SK-N-SH (cell line): ENCODE data around the gene DDIT4. TPM values are rescaled to one million over a fixed set of nuclear protein-coding genes. Genes with fewer than 3 reads are reported as not detected.
A peak's percentile ranks its signal among the peaks of the same experiment; 100 is the strongest.

ENCODE experiments used
- CTCF ChIA-PET: fragments of 300-600, 350-600 bp; formaldehyde crosslinking; extraction: SDS; loops from one replicate; lab custom pipeline; 2021; lab: Yijun Ruan, JAX
- POLR2A ChIA-PET: fragments of 350-600 bp; sonication (Branson Sonifier 250); formaldehyde crosslinking; extraction: SDS; loops from one replicate; lab custom pipeline; 2020; ENCODE audit warnings: antibody characterized with exemption, inconsistent platforms; lab: Yijun Ruan, JAX
- DNase-seq: peaks from one replicate; pipeline ENCODE4 v3.0.0; 2012
- H2AFZ ChIP-seq: fragments of 200-600 bp; sonication (generic); 2 replicates; pipeline ENCODE4 v1.8.1; 2016; ENCODE audit warnings: antibody characterized with exemption, mild to moderate bottlenecking, low read depth
- H3F3A ChIP-seq: fragments of 200-600 bp; sonication (generic); replicated peaks from 2 replicates; pipeline ENCODE3; 2016; ENCODE audit warnings: antibody characterized with exemption, mild to moderate bottlenecking; ENCODE audit not compliant: insufficient read depth
- H3K27ac ChIP-seq, 2 experiments: fragments of 200-500 bp in 1 of 2; fragments of 200-600 bp in 1 of 2; sonication (Bioruptor generic) in 1 of 2; sonication (generic), shearing (Covaris generic) in 1 of 2; 2 replicates each; pipeline versions ENCODE4 v1.5.1 to v1.6.1; 2014 to 2016; ENCODE audit warnings: low read depth in 2 of 2, inconsistent platforms in 1 of 2, low read length in 1 of 2, mild to moderate bottlenecking in 1 of 2, mixed read lengths in 1 of 2
- H3K27me3 ChIP-seq: fragments of 200-600 bp; sonication (generic), shearing (Covaris generic); 2 replicates; pipeline ENCODE4 v1.6.1; 2016; ENCODE audit warnings: mixed run types; ENCODE audit not compliant: insufficient read depth
- H3K36me3 ChIP-seq, 2 experiments: fragments of 200-500 bp in 1 of 2; fragments of 200-600 bp in 1 of 2; sonication (Bioruptor generic) in 1 of 2; sonication (generic) in 1 of 2; replicated peaks in 1 of 2; 2 replicates each; pipeline versions ENCODE3 to v1.5.1; 2014 to 2016; ENCODE audit warnings: low read length in 1 of 2, mild to moderate bottlenecking in 1 of 2; ENCODE audit not compliant: insufficient read depth in 2 of 2, control insufficient read depth in 1 of 2
- H3K4me1 ChIP-seq, 2 experiments: fragments of 200-500 bp in 1 of 2; fragments of 200-600 bp in 1 of 2; sonication (Bioruptor generic) in 1 of 2; sonication (generic), shearing (Covaris generic) in 1 of 2; 2 replicates each; pipeline versions ENCODE4 v1.5.1 to v1.6.1; 2014 to 2016; ENCODE audit warnings: low read depth in 1 of 2, low read length in 1 of 2, mixed run types in 1 of 2; ENCODE audit not compliant: insufficient read depth in 2 of 2, control insufficient read depth in 1 of 2
- H3K4me2 ChIP-seq: fragments of 200-600 bp; sonication (generic), shearing (Covaris generic); 2 replicates; pipeline ENCODE4 v1.6.1; 2017; ENCODE audit warnings: mixed run types
- H3K4me3 ChIP-seq, 2 experiments: fragments of 200-500 bp in 1 of 2; fragments of 200-600 bp in 1 of 2; sonication (Bioruptor generic) in 1 of 2; sonication (generic), shearing (Covaris generic) in 1 of 2; 2 replicates each; pipeline versions ENCODE4 v1.5.1 to v1.8.1; 2014 to 2016; ENCODE audit warnings: low read depth in 2 of 2, inconsistent platforms in 1 of 2, low read length in 1 of 2, mild to moderate bottlenecking in 1 of 2, mixed read lengths in 1 of 2, moderate library complexity in 1 of 2
- H3K79me2 ChIP-seq: fragments of 200-600 bp; sonication (generic); 2 replicates; pipeline ENCODE4 v1.8.1; 2017; ENCODE audit warnings: mild to moderate bottlenecking; ENCODE audit not compliant: insufficient read depth
- H3K9ac ChIP-seq: fragments of 200-600 bp; sonication (generic); 2 replicates; pipeline ENCODE4 v1.6.1; 2017; ENCODE audit warnings: mixed run types
- H3K9me2 ChIP-seq: fragments of 200-600 bp; sonication (generic); 2 replicates; pipeline ENCODE4 v1.6.1; 2017; ENCODE audit warnings: mixed run types
- H3K9me3 ChIP-seq: fragments of 200-600 bp; sonication (generic); 2 replicates; pipeline ENCODE4 v1.6.1; 2017; ENCODE audit warnings: mixed run types, mild to moderate bottlenecking, moderate library complexity
- H4K20me1 ChIP-seq: fragments of 200-600 bp; sonication (generic); 2 replicates; pipeline ENCODE4 v1.6.1; 2017; ENCODE audit warnings: mild to moderate bottlenecking, mixed run types; ENCODE audit not compliant: insufficient read depth
- EP300 ChIP-seq, 2 experiments: IDR thresholded peaks; 2 replicates each; pipeline versions ENCODE4 v1.4.0 to v1.6.1; 2012; ENCODE audit warnings: borderline replicate concordance in 1 of 2, low read depth in 1 of 2, low read length in 1 of 2
- FOSL2 ChIP-seq: IDR thresholded peaks from 2 replicates; pipeline ENCODE4 v1.4.0; 2012; ENCODE audit warnings: low read depth, mild to moderate bottlenecking, moderate library complexity, borderline replicate concordance
- GABPA ChIP-seq: IDR thresholded peaks from 2 replicates; pipeline ENCODE4 v1.4.0; 2012; ENCODE audit warnings: low read depth, mild to moderate bottlenecking
- MXI1 ChIP-seq: IDR thresholded peaks from 2 replicates; pipeline ENCODE4 v1.6.1; 2012; ENCODE audit warnings: mild to moderate bottlenecking, low read depth, low read length, improper control_type of control experiment
- NFIC ChIP-seq: IDR thresholded peaks from 2 replicates; pipeline ENCODE4 v1.4.0; 2012; ENCODE audit warnings: borderline replicate concordance
- RCOR1 ChIP-seq: fragments of 150-350 bp; IDR thresholded peaks from 2 replicates; pipeline ENCODE4 v1.6.1; 2017; ENCODE audit warnings: antibody characterized with exemption, low read length
- RFX5 ChIP-seq: IDR thresholded peaks from 2 replicates; pipeline ENCODE4 v1.6.1; 2012; ENCODE audit warnings: mild to moderate bottlenecking, improper control_type of control experiment, low read length
- SIN3A ChIP-seq: IDR thresholded peaks from 2 replicates; pipeline ENCODE4 v1.6.1; 2012; ENCODE audit warnings: low read depth, mild to moderate bottlenecking, low read length, moderate library complexity, borderline replicate concordance
- SMC3 ChIP-seq: IDR thresholded peaks from 2 replicates; pipeline ENCODE4 v1.6.1; 2012; ENCODE audit warnings: low read depth, low read length, improper control_type of control experiment
- TAF1 ChIP-seq: IDR thresholded peaks from 2 replicates; pipeline ENCODE4 v1.6.1; 2012; ENCODE audit warnings: low read depth, mild to moderate bottlenecking, low read length, moderate library complexity, borderline replicate concordance
- TCF12 ChIP-seq: IDR thresholded peaks from 2 replicates; pipeline ENCODE4 v1.4.0; 2012
- YY1 ChIP-seq: IDR thresholded peaks from 2 replicates; pipeline ENCODE4 v1.4.0; 2012; ENCODE audit warnings: low read depth, mild to moderate bottlenecking
- WGBS: methylation state at CpG from one replicate; pipeline ENCODE4 v1.1.6; 2017; ENCODE audit warnings: low lambda C conversion rate; 5-methylcytosine and 5-hydroxymethylcytosine counted together
- polyA plus RNA-seq, 3 experiments: library from polyadenylated mRNA; depleted of rRNA; stranded (reverse); fragments of >200 nt; gene quantifications; 2 replicates each; pipeline ENCODE4 v1.2.3, GENCODE V29; 2012
- TF ChIP-seq, protein P1 (sequence below): IDR thresholded peaks from 2 replicates; pipeline ENCODE4 v1.4.0; 2012; ENCODE audit warnings: low read depth
- TF ChIP-seq, protein P2 (sequence below): fragments of 150-350 bp; IDR thresholded peaks from 2 replicates; pipeline ENCODE4 v1.6.1; 2017; ENCODE audit warnings: antibody characterized with exemption, low read length, low read depth, borderline replicate concordance
- TF ChIP-seq, protein P3 (sequence below): IDR thresholded peaks from 2 replicates; pipeline ENCODE4 v1.4.0; 2012; ENCODE audit warnings: low read depth, borderline replicate concordance
- TF ChIP-seq, protein P4 (sequence below): IDR thresholded peaks from 2 replicates; pipeline ENCODE4 v1.6.1; 2012; ENCODE audit warnings: mild to moderate bottlenecking, low read depth, low read length, moderate library complexity

The DDIT4 gene
- polyA plus RNA-seq, 1 of the 3 experiments (the other 2 are of a cell fraction) = 24.9 TPM

DNA sequence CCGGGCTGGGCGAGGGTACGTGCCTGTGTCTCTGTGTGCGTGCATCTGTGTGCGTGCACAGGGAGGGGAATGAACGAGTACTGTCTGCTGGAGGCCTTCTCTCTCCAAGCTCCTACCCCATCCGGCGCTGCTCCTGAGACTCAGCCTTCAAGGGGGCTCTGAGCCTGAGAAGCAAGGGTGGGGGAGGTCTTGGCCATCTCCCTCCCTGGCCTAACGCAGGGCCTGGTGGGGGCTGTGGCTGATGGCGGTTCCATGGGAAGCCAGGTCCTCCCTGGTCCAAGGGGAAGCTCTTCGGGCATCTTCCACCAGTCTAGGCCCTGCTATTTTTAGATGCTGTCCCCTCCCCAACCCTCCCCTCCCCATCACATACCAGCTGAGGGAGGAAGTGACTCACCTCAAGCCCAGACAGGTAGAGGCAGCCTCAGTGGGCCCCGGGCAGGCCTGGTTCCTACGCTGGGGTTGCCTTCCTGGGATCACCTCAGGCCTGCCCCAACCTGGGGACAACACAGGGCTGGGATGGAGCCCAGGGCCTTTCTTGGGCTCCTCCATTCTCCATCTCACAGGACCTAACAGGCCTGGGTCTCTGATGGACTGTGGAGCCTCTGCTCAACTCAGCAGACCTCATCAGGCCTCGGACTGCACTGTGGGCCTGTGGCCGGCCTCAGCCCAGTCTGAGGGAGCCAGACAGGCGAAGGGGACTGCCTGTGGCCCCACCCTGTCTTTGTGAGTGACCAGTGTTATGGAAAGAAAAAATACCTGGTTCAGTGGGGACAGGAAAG is 48.7 kb downstream of the DDIT4 start:
- Histone ChIP-seq H3K79me2 (no peaks in the 10 kb centered on the region), H2AFZ (no peak overlapping the region)
- POLR2A ChIA-PET = interaction anchor here (0.7 to 10.9 kb wide), 5 partner anchors 9 to 74 kb away, joined by 3 to 188 read pairs (median 4); partner anchors contain the start of gene DDIT4

More for the DNA sequence above, 48.7 kb downstream of the DDIT4 start:
- no peaks in the 10 kb centered on the region for H3K9me3 ChIP-seq
- no peaks in the 10 kb centered on the region for H3K9me2 ChIP-seq
- CTCF ChIA-PET = interaction anchor here (0.9 to 4.5 kb wide), 6 partner anchors 9 to 426 kb away, joined by 3 to 48 read pairs (median 6); partner anchors contain the start of gene DDIT4
- peak overlapping the region; percentile 94 to 97; a peak in 3 of 4 replicates for H3K27ac ChIP-seq
- no peak for TF ChIP-seq MXI1
- TF ChIP-seq SIN3A = no peak
- TF ChIP-seq FOSL2 = no peak; the same call in 1 of the 2 replicates
- no peak for TF ChIP-seq GABPA
- no peak for TF ChIP-seq NFIC
- TF ChIP-seq RFX5 = no peak
- TF ChIP-seq, protein P1, sequence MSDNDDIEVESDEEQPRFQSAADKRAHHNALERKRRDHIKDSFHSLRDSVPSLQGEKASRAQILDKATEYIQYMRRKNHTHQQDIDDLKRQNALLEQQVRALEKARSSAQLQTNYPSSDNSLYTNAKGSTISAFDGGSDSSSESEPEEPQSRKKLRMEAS = no peak
- no peak for TF ChIP-seq TAF1
- TF ChIP-seq RCOR1 = no peak
- TF ChIP-seq TCF12 = no peak
- no peak for TF ChIP-seq YY1
- no peak for TF ChIP-seq SMC3
- TF ChIP-seq, protein P2, sequence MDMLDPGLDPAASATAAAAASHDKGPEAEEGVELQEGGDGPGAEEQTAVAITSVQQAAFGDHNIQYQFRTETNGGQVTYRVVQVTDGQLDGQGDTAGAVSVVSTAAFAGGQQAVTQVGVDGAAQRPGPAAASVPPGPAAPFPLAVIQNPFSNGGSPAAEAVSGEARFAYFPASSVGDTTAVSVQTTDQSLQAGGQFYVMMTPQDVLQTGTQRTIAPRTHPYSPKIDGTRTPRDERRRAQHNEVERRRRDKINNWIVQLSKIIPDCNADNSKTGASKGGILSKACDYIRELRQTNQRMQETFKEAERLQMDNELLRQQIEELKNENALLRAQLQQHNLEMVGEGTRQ = no peak
- TF ChIP-seq, protein P3, sequence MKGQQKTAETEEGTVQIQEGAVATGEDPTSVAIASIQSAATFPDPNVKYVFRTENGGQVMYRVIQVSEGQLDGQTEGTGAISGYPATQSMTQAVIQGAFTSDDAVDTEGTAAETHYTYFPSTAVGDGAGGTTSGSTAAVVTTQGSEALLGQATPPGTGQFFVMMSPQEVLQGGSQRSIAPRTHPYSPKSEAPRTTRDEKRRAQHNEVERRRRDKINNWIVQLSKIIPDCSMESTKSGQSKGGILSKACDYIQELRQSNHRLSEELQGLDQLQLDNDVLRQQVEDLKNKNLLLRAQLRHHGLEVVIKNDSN = no peak
- no peak for TF ChIP-seq EP300 (IDR thresholded peaks at IDR 0.05; ENCODE audit: borderline replicate concordance in 1 of 2, low read depth in 1 of 2, low read length in 1 of 2)
- TF ChIP-seq, protein P4, sequence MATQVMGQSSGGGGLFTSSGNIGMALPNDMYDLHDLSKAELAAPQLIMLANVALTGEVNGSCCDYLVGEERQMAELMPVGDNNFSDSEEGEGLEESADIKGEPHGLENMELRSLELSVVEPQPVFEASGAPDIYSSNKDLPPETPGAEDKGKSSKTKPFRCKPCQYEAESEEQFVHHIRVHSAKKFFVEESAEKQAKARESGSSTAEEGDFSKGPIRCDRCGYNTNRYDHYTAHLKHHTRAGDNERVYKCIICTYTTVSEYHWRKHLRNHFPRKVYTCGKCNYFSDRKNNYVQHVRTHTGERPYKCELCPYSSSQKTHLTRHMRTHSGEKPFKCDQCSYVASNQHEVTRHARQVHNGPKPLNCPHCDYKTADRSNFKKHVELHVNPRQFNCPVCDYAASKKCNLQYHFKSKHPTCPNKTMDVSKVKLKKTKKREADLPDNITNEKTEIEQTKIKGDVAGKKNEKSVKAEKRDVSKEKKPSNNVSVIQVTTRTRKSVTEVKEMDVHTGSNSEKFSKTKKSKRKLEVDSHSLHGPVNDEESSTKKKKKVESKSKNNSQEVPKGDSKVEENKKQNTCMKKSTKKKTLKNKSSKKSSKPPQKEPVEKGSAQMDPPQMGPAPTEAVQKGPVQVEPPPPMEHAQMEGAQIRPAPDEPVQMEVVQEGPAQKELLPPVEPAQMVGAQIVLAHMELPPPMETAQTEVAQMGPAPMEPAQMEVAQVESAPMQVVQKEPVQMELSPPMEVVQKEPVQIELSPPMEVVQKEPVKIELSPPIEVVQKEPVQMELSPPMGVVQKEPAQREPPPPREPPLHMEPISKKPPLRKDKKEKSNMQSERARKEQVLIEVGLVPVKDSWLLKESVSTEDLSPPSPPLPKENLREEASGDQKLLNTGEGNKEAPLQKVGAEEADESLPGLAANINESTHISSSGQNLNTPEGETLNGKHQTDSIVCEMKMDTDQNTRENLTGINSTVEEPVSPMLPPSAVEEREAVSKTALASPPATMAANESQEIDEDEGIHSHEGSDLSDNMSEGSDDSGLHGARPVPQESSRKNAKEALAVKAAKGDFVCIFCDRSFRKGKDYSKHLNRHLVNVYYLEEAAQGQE = no peak
- H3K9ac ChIP-seq = no peak overlapping the region
- DNase-seq = no peak
- no peaks in the 10 kb centered on the region for H3K27me3 ChIP-seq
- 83% methylated on average over 11 of the region's 16 CpGs for WGBS
- H3K36me3 ChIP-seq = no peaks in the 10 kb centered on the region
- H4K20me1 ChIP-seq = no peaks in the 10 kb centered on the region
- H3F3A ChIP-seq = peaks cover 19% of the 10 kb centered on the region
- H3K4me3 ChIP-seq = no peak overlapping the region
- no peak overlapping the region for H3K4me2 ChIP-seq
- H3K4me1 ChIP-seq = peaks cover 32 to 65% of the 10 kb centered on the region in 2 experiments
